Activated CD4-positive, alpha-beta T cell treated with anti-CD3 and anti-CD28 coated beads for 24 hours (primary cell): ENCODE results near the gene SPRR1B.
"Not testable (repeated sequence)": the region's sequence is repeated elsewhere in the genome, so short reads cannot be mapped to it uniquely, and the experiment has no call there.

ENCODE experiments used
- DNase-seq, 2 donors: peaks; one replicate each; pipeline ENCODE4 v3.0.0-alpha.2; 2020; ENCODE audit warnings: low read depth in 2 of 2

Gene SPRR1B

DNA sequence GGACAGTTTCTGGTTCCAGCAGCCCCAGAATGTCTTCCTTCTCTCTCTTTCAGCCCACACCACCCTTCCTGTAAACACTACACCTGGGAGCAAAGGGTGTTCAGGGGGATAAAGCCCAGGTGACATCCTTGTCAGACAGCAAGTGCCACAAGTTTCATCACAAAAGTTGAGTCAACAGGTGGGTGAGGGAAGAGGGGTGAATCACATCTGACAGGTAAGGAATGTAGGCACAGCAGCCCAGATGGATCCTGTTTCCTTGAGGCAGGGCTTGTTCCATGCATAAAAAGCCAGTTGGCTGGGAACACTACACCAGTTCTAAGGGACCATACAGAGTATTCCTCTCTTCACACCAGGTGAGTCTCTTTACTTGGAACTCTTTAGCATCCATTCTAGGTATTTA lies at the start of gene SPRR1B:
Gene SPRR1B (plus strand): TSS at position 309 of the 400 bp plus-strand sequence. CDS start 1,143 bp downstream, outside the sequence.
- DNase-seq = no peak

GRCh38 chr1:152982076-152982475 lies 48.9 kb upstream of the SPRR1B start:
- DNase-seq = no peak

- DNase-seq = no peak
Measured at GRCh38 chr1:152983234-152983633, 47.8 kb upstream of the SPRR1B start.

GRCh38 chr1:152983743-152984142 lies 47.3 kb upstream of the SPRR1B start, which contains the start of gene SPRR1A:
Gene SPRR1A, plus strand, starts transcription at chr1:152984081. Its CDS starts 1,150 bp downstream, at chr1:152985231.
- DNase-seq = no peak

GRCh38 chr1:152986578-152986977 lies 44.4 kb upstream of the SPRR1B start:
- DNase-seq = no peak

DNA sequence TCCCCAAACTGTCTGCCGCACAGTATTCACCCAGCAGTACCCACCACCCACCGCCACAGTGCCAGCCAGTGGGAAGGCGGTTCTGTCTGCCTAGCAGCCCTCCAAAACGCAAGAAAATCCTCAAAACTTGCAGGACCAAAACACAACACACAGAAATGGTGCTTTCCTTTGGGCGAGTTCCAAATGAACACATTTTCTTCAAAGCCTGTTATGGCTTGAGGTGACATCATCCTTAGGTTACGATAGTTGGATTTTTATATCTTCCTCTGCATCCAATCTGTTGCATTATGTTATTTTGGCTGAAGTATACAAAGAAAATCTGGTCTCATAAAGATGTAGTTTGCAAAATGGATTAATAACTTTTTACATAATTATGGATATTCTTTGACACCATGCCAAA lies 37.8 kb upstream of the SPRR1B start:
- DNase-seq = no peak

DNA sequence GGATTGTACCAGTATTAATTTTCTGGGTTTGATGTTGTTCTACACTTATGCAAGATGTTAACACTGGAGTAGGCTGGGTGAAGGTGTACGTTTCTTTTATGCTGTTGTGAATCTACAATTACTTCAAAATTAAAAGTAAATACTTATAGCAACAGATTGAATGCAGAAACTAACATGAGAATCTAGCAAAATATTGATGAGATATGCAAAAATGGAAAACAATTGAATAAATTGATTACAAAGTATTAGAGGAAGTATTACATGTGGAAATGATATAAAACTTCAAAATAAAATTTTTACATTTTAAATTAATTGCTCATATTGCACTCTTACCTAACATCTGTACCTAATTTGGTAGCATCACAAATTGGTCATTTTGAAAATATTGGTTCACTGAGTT lies 35.2 kb upstream of the SPRR1B start:
- no peak for DNase-seq

GRCh38 chr1:152996633-152997400 lies 34.2 kb upstream of the SPRR1B start:
- no peak for DNase-seq

DNA sequence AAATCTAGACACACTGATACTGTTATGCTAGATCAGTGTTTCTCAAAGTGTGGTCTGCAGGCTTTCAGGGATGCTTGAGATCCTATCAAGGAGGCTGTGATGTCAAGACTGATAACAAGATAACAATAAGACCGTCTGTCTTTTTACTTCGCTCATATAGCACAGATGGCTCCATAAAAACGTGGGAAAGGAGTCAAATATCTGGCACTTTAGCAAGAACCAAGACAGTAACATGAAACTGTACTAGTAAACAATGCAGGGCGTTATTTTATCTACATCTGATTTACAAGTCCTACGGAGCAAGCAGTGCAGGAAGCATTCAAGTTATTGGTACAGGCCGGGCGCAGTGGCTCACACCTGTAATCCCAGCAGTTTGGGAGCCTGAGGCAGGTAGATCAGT lies 33.1 kb upstream of the SPRR1B start:
- no peak for DNase-seq

DNA sequence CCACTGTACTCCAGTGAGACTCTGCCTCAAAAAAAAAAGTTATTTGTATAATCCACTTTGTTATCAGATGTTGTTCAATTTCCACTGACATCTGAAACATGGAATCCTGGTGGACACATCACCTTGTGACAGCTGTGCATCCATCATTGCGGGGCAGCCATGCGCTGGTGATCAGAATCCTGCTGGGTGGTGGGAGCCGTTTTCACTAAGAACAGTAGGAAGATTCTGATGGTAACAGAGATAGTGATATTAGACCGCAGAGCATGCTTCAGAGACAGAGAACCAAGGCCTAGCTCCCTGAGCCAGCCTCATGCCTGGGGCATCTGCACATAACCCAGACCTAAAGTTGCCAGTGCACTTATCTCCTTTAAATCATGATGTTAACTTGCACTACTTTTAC lies 32.5 kb upstream of the SPRR1B start:
- DNase-seq = no peak

DNA sequence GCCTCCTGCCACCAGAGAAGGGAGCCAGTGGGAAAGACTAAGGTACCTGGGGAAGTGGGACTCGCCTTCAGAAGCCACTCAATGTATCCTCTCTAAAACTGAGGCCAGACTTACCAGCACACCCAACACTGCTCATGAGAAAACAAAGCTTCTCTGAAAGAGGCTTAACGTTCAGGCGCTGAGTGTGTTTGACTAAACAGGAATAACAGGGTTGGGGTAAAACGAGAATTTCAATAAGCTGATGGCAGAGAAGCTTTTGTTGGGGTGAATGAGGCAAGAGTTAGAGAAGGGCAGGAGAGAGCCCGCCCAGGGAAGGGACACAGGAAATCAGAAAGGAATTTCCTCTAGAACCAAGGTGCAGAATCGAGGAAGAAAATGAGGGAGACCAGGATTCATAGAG lies 31.2 kb upstream of the SPRR1B start:
- DNase-seq = no peak

- DNase-seq = no peak
Measured at GRCh38 chr1:153000294-153000693, 30.7 kb upstream of the SPRR1B start.

- no peak for DNase-seq
Measured at GRCh38 chr1:153001382-153001781, 29.6 kb upstream of the SPRR1B start, which contains the start of gene SPRR3. Gene SPRR3, plus strand, starts transcription at chr1:153001749. Its CDS starts 1,272 bp downstream, at chr1:153003021.

GRCh38 chr1:153011235-153011758 lies 19.7 kb upstream of the SPRR1B start:
- not testable (repeated sequence) for DNase-seq

GRCh38 chr1:153021829-153022228 lies 9.2 kb upstream of the SPRR1B start:
- DNase-seq = not testable (repeated sequence)

DNA sequence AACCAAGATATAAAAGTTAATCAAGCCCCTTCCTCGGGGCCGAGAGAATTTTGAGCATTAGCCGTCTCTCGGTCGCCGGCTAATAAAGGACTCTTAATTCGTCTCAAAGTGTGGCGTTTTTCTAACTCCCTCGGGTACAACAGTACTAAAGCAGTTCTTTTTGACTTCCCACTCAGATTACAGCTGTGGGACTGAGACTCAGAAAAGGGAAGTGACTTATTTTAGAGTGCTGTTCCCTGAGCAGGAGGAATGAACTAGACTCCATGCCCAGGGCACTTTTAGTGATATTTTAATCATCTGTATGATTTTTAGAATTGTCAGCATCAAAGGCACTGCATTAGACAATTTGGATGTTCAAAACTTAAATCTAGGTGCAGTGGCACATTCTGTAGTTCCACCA lies 8.7 kb upstream of the SPRR1B start:
- DNase-seq = not testable (repeated sequence)

DNA sequence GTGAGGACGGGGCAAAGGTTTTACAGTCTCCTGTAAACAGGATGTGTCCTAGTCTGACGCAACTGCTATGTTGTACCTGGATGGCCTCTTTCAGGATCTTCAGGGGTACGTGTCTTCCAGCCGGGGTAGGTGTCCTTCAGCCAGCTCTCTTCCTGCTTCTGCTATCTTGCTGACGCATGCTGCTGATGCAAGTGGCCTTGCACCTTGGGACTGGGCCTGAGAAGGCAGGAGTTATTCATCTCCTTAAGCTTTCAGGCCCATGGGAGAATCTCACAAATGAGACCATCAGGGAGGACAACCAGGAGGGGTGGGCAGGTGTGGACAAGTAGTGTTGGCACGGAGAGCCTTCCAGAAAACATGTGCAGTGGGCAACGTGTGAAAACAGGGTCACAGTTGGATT lies 7.9 kb upstream of the SPRR1B start:
- no peak for DNase-seq

DNA sequence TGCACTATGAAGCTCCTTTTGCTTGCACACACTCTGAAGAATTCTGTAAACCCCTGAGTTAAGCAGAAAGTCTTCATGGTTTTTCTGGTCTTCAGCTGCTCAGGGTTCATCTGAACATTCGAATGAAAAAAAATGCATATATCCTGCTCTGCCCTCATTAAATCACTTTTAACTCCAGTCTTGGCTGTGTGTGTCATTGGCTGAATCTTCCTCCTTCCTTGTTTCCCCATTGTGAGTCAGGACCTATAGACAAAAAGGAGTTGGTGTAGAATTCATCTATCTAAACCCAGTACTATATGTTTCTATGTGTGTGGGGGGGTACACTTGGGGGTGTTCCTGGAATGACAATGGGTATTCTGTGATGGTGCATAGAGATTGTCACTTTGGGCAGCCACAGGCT lies 6.6 kb upstream of the SPRR1B start:
- DNase-seq = no peak

DNA sequence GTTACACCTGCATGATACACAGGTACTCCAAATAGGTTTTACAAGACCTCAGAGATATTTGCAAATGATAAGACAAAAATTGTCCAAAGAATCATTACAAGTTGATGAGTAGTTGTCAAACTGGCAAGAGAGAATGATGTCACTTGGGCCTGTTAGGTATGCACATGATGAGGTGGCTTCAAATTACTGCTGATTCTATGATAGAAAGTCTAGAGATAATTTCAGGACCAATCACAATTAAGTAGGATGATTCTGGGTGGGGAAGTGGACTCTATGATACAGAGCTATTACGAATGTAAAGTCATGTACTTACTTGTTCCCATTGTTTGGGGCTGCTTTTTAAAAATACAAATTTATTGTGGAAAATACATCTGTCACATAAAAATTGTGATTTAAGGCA lies 5.2 kb upstream of the SPRR1B start:
- no peak for DNase-seq

- no peak for DNase-seq
Measured at GRCh38 chr1:153028766-153029165, 2.2 kb upstream of the SPRR1B start.

GRCh38 chr1:153032073-153032472 lies 1.1 kb downstream of the SPRR1B start:
- DNase-seq = no peak

DNA sequence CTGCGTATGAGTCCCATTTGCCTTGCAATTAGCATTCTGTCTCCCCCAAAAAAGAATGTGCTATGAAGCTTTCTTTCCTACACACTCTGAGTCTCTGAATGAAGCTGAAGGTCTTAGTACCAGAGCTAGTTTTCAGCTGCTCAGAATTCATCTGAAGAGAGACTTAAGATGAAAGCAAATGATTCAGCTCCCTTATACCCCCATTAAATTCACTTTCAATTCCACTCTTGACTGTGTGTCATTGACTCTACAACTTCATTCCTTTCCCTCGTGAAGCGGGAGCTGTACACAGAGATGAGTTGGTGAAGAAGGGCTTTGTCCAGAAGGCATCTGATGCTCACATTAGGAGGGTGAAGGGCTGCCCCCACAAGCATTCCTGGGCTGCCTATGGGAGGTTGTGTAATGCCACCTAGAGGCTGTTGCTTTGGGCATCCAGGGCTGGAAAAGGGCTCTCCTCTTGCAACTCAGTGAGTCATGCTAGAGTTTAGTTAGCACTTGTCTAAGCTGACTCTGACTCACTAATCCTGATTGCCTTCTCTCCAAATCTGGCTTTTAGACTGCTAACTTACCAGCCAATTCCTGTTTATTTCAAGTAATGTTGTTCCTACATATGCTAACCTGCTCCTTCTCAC lies 1.8 kb downstream of the SPRR1B start:
- DNase-seq = no peak

DNA sequence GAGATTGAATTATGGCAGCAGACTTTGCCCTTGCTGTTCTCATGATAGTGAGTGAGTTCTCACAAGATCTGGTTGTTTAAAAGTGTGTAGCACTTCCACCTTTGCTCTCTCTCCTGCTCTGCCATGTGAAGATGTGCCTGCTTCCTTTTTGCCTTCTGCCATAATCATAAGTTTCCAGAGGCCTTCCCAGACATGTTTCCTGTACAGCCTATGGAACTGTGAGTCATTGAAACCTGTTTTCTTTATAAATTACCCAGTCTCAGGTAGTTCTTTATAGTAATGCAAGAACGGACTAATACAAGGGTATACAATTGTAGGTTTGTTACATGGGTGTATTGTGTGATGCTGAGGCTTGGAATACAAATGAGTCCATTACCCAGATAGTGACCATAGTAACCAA lies 4.2 kb downstream of the SPRR1B start:
- no peak for DNase-seq
